C4-2B (cell line): ENCODE results near the gene CMPK1.
"Not testable (repeated sequence)": the region's sequence is repeated elsewhere in the genome, so short reads cannot be mapped to it uniquely, and the experiment has no call there.

Experiments used
- CTCF ChIP-seq: fragments of 450-650 bp; conservative IDR thresholded peaks from 2 replicates; pipeline ENCODE4 v1.5.1; 2017; ENCODE audit warnings: mild to moderate bottlenecking
- ZFX ChIP-seq: fragments of 450-650 bp; IDR thresholded peaks from 2 replicates; pipeline ENCODE4 v1.6.1; 2017

DNA sequence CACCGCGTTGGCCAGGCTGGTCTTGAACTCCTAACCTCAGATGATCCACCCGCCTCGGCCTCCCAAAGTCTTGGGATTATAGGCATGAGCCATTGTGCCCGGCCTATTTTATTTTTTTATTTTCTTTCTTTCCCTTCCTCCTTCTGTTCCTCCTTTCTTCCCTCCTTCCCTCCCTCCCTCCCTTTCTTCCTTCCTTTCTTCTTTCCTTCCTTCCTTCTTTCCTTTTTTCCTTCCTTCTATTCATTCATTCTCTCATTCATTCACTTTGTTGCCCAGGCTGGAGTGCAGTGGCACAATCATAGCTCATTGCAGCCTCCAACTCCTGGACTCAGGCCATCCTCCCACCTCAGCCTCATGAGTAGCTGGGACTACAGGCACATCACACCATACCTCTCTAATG is 13.4 kb downstream of the CMPK1 start:
- TF ChIP-seq CTCF, ZFX: not testable (repeated sequence)
